Umbilical cord (tissue), 2 donors: ENCODE results near the gene KLHL3. TPM values are rescaled to one million over a fixed set of nuclear protein-coding genes. Genes with fewer than 3 reads are reported as not detected.

Experiments
- DNase-seq: peaks from one replicate; pipeline ENCODE4 v3.0.0-alpha.2; 2015; ENCODE audit warnings: low spot score
- total RNA-seq: library from RNA; depleted of rRNA; stranded (reverse); fragments of >200 nt; gene quantifications from one replicate; pipeline ENCODE4 v1.2.3, GENCODE V29; 2014; ENCODE audit warnings: low replicate concordance; ENCODE audit not compliant: insufficient read depth

The KLHL3 gene
- total RNA-seq, 1 donor from 2014 or later: 5.5 TPM

DNA sequence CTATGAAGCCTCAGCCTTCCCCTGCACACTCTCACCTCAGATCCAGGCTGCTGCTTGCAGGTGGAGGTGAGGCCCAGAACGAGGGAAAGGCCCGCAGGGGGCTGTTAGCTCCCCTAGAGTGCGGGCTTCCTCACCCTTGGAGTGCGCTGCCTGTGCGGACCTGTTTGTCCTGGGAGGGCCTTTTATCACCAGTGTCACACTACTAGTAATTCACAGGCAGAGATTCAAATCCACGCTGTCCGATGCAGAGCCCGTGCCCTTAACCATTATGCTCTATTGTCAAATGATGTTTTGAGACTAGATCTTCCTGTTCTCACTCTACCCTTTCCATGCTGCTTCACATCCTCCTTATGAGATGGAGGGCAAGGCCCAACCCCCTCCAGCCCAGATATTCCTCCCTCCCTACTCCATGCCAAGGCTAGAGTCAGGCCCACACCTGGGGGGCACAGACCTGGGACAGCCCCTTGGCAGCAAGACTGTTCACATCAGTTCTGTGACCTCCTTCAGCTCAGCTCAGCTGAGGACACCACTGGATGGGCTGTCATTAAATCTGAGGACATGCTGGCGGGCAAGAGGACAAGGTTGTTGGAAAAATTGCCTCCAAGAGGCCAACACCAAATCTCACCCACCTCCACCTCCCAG, 124.0 kb downstream of the KLHL3 start:
- DNase-seq: no peak

DNA sequence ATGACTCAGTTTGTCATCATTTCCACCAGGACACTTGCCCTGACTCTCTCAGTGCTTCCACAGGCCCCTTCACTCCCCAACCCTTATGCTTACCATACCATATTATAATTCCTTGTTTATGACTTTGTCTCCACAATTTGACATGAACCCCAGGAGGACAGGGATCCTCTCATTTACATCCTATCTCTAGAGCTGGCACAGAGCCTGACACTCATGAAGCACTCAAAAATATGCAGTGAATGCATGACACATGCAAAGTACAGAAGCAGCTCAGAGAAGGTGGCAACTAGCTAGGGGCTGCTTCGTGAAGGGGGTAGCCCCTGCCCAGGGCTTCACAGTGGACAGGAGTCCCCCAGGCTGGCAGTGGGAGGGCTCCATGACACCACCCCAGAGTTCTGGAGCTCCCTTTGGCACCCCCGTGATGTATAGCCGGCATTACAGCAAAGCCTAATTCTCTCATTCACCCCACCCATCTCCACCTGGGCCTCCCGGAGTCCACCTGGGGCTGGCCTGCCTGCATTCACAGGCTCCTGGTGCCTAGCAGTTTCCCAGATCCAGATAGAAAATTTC, 124.8 kb downstream of the KLHL3 start:
- DNase-seq: no peak

DNA sequence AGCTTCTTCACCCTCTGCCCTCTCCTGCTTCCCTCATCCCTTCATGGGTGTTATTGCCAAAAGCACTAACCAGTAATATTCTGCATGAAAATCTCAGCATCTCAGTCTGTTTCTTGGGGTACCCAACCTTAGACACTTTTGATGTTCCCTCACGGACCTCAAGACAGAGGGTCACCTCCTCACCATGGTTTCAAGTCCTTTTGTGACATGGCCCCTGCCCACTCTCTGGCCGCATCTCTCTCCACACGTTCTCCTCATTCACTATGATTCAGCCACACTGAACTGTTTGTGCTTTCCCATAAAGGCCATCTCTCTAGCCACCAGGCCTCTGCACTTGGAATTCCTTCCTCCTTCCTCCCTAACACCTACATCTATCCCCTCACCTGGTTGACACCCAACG, 125.3 kb downstream of the KLHL3 start:
- no peak for DNase-seq

DNA sequence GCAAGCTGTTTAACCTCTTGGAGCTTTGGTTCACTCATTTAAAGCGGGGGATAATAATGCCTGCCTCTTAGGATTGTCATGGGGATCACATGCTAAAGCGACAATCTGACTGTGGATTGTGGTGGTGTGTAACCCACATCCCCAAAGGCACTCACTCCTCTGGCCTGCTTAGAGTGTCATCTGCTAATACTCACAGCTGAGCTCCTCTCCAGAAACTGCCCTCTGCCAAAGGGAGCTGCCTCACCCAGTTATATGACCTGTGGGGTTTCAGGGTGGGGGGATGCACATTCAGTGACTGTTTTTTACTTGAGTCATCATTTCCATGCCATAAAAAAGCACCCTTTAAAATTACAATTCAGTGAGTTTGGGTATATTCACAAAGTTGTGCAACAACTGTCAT, 126.8 kb downstream of the KLHL3 start:
- no peak for DNase-seq

DNA sequence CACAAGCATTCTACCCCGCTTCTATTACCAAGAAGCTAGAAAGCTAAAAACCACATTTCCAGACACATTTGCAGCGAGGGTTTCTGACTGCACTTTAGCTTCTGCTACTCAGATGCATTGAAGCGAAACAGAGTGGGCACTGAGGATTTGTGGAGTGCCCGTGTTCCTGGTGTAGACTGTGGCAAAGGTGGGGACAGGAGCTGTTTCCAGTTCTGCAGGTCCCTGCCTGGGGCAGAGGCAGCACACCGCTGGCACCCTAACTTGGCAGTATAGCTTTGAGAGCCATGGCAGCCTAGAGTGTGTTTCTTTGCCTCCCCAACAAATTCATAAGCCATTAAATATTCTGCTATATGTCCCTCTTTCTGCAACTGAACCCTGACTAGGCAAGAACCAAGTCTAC, 128.1 kb downstream of the KLHL3 start:
- no peak for DNase-seq

DNA sequence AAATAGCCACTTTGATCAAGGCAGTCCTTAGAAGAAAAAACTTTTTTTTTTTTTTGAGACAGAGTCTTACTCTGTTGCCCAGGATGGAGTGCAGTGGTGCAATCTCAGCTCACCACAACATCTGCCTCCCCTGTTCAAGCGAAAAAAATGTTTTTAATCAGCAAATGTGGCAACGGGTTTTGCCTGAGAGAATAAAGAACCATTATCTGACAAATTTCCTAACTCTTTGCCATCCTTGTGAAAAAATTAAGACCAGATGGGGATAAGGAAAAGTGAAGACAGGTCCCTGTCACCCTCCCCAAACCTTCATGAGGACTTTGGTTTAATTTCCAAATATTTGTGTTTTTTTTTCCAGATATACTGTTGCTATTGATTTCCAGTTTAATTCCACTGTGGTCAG, 129.5 kb downstream of the KLHL3 start:
- no peak for DNase-seq

DNA sequence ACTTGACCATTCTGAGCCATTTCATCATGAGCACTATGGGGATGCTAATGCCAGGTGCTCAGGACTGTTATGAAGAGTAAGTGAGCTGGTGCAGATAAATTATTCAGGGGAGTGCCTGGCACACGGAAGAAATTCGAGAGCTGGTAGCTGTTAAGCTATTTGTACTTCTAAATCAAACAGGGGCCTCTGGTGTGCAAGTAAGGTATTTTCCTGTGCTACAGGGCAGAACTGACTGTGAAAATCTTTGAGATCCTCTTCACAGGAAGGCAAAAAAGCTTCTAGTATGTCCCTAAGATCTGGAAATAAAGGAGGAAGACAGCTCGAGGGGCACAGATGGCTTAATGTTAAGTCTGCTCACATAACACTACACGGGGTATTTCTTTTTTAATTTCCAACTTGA, 130.5 kb downstream of the KLHL3 start:
- no peak for DNase-seq

DNA sequence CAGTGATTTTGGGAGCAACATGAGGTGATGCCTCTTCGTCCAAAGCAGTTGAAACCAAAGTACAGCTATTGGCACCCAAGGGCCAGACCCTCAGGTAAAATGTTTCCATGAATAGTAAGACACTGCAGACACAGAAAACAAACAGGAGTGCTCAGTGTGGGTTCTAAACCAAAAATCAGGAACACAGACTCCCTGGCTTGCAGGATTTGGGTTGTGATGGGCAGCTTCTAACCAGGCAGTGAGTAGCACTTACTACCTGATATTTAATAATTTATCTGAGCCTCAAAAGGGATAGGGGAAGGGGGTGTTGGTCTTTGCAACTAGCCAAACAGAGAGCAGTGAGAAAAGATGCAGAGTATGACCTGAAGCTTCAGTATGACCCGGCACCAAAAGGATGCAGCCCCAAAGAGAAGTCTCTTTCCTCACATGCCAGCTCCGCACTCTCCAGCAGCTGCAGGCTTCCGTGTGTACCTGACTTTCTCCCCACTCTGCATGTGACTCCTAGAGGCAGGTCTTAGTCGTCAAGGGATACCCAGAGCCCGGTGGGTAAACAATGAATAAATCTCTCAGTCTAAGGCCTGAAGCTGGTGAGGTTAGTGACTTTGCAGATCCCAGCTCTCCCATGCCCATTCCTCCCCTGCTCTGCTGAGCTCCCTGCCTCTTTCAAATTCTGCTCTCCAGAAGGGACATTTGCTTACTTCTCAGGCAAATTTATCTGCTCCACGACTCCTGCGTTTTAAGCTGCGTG, 131.4 kb downstream of the KLHL3 start:
- DNase-seq: no peak

DNA sequence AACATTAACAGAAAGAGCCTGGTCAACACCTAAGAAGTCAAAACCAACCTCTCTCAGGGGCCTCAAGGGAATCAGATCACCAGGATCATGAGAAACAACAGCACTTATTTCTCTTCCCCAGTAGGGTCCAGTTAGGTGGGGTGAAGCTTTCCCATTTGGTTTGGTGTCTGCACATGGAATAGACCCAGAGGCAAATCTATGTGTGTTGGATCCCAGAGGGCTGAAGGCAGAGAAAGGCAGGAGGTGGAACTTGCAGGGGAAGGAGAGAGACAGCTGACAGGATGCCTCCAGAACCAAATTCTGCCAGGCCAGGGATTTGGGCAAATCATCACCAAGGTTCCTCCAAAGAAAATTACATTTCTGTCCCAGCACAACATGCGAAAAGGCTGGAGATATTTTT, 132.0 kb downstream of the KLHL3 start:
- no peak for DNase-seq

DNA sequence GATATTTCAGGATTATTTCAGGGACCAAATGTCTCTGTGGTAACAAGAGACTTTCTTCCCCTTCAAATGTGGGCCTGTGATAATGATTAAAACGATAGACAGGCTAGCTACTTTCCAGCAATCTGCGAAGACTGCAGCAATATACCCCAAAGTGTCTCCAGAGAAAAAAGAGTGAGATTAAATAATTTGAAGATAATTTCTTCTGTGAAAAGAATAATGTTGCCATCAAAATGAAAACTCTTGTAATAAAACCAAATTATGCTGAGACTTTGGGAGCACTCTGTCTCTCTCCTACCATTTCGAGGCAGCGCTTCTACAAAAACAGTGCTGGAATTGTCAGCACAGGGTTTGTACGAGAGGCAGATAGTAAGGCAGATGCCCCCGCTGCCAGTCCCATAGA, 132.5 kb downstream of the KLHL3 start:
- no peak for DNase-seq

DNA sequence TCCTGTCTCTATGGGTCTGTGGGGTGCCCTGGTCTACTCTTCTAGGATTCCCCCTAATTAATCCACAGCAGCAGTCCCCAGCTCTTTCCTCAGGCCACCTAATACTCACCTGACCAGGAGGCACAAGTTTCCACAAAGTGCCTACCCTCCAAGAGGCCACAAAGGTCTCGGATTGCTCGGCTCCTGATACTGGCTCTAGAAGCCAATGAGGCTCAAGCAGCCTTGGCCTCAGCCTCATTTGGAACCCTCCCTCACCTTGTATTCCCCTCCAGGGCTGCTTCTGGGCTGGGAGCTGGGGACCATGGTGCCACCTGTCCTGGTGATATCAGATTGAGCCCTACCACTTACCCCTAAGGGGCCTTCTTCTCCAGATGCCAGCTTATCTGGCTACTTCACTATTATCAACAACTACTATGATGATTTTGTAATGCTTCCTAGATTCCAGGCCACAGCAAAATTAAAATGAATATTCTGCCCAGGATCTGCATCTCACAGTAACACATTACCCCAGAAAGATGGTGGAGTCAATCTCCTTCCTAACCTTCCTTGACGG, 133.1 kb downstream of the KLHL3 start:
- DNase-seq: no peak

DNA sequence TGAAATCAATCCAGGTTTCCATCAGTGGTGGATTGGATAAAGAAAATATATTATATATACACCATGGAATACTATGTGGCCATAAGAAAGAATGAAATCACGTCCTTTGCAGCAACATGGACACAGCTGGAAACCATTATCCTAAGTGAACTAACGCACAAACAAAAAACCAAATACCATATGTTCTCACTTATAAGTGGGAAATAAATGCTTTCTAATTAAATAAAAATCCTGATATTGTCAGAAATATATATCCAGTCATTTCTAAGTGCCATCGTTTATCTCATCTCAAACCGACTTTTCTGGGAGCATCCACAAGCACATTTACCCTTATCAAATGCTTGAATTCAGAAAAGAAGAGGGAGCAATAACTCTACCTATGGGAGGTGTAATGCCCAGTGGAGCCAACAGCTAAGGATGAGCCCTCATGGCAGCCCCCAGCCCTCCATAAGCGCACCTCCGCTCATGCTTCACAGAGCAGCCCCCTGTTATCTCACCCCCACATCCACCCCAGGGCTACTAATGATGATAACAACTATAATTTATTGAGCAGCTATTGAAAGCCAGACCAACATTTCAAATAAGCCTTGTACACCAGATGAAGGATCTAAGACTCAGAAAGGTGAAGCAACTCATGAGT, 135.0 kb downstream of the KLHL3 start:
- no peak for DNase-seq

DNA sequence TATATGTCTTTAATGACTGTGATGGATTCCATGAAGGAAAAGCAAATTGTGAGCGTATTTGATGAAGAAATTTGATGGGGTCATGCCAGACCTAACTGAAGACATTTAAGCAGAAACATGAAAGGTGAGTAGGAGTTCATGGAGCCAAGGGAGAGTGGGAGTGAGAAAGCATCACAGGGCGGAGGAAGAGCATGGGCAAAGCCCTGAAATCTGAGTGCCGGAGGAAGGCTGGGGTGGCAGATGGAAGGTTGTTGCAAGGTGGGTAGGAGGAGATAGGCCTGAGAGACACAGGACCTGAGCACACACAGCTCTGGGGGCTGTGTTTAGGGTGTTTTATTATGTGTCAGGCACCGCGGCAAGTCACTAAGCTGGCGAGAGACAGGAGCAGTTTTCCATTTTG, 136.4 kb downstream of the KLHL3 start:
- no peak for DNase-seq

DNA sequence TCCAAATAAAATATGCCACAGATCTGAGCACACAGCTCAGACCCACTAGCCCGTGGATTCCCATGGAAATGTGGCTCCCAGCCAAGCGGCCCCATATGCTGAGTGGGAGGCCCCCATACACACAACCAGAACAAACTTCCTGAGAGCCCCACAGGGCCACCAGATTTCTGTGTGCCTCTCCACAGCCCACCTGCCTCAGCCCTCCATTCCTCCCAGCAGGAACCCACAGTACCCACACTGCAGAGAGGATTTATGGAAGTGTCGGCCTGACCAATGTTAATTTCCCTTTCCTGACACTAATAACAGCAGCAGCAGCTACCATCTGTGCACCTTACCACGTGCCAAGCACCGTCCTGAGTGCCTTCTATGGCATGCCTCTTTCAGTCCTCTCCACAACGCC, 137.5 kb downstream of the KLHL3 start:
- no peak for DNase-seq

DNA sequence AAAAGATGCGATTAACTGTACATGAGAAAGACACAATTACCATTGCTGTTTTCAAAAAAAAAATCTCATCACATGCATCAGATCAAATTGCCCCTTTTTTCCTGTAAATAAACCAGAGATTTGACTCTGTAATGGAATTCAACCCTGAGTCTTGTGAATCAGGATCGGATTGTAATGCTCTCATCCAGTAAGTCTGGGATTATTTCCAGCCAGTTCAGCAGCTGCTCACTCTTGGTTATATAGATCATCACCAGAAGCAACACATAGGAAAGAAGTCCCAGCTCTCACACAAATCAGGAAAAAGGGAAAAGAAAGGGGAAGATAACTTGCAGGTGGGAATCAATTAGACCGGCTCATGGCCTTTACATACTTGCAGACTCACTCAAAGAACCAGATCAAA, 138.9 kb downstream of the KLHL3 start:
- peak; percentile 21 for DNase-seq

DNA sequence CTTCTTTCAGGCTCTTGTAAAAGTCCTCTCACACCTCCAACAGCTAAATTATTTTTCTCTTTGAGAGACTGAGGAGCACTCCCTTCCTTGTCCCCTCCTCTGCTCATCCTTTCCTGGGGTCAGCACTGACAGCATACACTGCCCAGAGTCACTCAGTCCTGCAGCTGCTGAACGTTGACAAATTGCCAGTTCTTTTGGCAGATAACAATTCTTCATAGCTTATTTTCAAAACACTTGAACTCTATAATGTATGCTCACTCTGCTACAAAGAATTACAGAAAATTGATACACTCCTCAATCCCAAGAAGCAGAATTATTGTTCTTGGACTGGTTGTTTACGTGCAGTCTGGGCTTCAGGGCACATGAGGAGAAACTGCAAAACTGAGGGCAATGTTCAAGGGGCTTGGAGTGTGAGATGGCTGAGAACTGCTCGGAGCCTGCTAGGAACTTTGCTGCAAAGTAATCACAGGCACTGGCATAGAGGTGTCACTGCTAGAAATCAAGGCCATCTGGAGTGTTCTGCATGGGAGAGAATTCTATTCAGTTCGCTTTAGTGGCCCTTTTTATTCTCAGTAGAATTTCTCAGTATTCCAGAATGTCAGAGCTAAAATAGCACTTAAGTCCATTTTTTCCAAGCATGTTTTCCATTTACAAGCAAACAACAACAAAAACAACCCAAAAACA, 140.4 kb downstream of the KLHL3 start:
- DNase-seq: no peak

DNA sequence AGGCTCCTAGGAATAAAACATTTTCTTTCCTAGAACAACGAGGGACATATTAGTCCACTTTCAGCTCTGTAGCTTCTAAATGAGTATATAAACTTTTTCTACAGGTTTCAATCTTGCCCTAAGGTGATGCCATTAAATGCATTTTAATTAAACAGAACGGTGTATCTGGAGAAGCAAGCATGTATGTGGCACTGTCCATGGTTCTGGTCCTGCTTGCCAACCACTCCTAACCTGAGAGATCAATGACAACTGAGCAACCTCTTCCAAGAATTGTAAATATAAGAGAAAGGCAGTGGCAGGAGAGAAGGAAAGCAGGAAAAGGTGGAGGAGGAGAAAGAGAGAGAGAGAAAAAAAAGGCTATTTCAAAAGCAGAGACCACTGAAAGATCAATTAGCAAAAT, 141.2 kb downstream of the KLHL3 start:
- DNase-seq: no peak

DNA sequence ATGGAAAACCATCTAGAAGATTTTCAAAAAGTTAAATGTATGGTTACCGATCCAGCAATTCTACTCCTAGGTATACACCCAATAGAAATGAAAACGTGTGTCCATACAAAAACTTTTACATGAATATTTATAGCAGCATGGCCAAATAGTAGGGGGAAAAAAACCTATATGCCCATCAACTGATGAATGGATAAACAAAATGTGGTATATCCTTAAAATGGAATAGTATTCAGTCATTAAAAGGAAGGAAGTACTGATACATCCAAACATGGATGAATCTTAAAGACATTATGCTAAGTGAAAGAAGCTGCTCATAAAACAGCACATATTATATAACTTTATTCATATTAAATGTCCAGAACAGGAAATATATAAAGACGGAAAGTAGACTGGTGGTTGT, 143.6 kb downstream of the KLHL3 start:
- DNase-seq: no peak

DNA sequence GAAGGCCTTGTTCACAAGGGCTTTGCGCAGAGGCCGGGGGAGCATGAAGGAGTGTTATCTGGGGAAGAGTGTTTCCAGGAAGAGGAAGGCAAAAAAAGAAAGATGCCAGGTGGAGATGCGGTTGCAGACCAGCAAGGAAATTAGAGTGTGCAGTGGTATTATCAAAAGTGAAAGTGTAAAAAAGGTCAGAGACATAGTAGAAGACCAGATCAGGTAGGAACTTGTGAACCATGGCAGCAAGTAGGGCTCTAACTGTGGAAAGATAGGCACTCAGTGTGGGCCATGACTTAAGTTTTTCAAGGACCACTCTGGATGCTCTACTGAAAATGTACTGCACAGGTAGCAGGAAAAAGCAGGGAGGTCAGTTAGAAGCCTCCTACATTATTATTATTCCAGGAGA, 146.7 kb downstream of the KLHL3 start:
- no peak for DNase-seq

DNA sequence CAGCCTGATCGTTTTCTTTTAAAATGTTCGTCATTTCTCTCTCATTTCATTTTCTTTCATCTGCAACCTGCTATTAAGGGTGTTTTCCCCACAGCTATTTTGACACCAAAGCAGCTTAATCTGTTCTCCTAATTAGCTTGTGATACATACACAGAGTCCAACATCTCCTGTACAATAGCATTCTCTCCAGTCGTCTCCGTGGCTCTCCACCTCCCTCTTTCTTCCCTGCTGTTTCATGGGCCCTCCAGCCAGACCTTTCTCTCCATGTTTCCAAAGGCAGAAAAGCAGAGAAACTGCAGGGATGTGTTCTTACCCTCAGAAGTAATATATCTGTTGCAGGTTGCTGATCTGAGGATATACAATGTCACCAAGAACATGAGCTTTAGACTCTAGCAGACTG, 148.0 kb downstream of the KLHL3 start:
- DNase-seq: no peak

DNA sequence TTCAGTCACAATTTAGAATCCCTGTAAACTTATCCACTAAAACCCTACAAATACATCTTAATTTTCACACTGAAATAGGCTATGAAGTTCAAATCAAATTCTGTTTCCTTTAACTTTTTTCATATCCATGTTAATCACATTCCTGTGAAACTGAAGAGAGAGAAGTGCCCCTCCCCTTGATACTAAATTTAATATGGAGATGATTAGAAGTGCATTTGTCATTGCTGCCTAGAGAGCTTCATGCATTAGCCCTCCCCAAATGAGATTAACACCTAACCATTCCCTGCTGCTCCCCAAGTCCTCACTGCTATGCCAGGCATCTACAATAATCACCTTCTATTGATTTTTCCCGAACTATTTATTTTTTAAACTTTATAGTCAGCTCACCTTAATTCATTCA, 151.6 kb downstream of the KLHL3 start:
- no peak for DNase-seq

DNA sequence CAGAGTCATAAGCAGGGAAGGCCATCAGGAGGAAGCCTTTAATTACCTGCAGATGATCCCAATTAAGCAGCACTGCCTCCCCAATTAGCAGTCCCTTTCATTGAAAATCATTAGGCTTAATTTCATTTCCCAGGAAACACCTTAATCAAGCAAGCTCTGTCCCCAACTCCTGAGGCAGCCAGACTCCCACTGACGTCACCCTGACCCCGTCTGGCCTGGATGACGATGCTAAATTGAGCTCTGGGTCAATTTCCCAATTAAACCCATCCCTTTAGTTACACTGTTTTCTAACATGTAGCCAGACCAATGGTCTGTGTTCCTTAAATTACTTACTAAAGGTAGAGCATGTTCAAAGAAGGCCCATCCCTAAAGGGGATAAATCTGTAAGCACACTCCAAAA, 152.8 kb downstream of the KLHL3 start:
- DNase-seq: no peak
